BJ (cell line): ENCODE measurements around the gene ARMC8. TPM values are rescaled to one million over a fixed set of nuclear protein-coding genes. Genes with fewer than 3 reads are reported as not detected.

Experiments used
- CTCF ChIA-PET: fragments of 350-600 bp; formaldehyde crosslinking; extraction: SDS; loops from one replicate; lab custom pipeline; 2021; ENCODE audit warnings: antibody characterized with exemption, inconsistent platforms; lab: Yijun Ruan, JAX
- POLR2A ChIA-PET: fragments of 300-600 bp; sonication (Branson Sonifier 250); formaldehyde crosslinking; extraction: SDS; loops from one replicate; lab custom pipeline; 2021; ENCODE audit warnings: antibody characterized with exemption; lab: Charles Lee
- DNase-seq: peaks from one replicate; pipeline ENCODE4 v3.0.0-alpha.2; 2011; ENCODE audit warnings: low read depth
- H3K27me3 ChIP-seq: 2 replicates; pipeline ENCODE4 v1.6.0; 2011; ENCODE audit warnings: low read length; ENCODE audit not compliant: control insufficient read depth, insufficient read depth
- H3K36me3 ChIP-seq: 2 replicates; pipeline ENCODE4 v1.5.1; 2011; ENCODE audit warnings: low read length; ENCODE audit not compliant: control insufficient read depth, insufficient read depth
- H3K4me3 ChIP-seq: 2 replicates; pipeline ENCODE4 v1.5.1; 2011; ENCODE audit warnings: low read depth, mild to moderate bottlenecking, control low read depth, low read length
- CTCF ChIP-seq: IDR thresholded peaks from 2 replicates; pipeline ENCODE4 v1.5.1; 2011; ENCODE audit warnings: low read depth, mild to moderate bottlenecking, control low read depth, inconsistent platforms, low read length, moderate library complexity; ENCODE audit not compliant: insufficient read depth
- polyA plus RNA-seq: library from polyadenylated mRNA; depleted of rRNA; stranded (reverse); fragments of >200 nt; gene quantifications from 2 replicates; pipeline ENCODE4 v1.2.3, GENCODE V29; 2011

ARMC8 gene
- polyA plus RNA-seq, 1 experiment = 52.7 TPM

- DNase-seq = no peak
- Histone ChIP-seq H3K36me3 (no peaks in the 10 kb centered on the region), H3K27me3 (peaks cover 1% of the 10 kb centered on the region; the same call in 1 of the 2 replicates), H3K4me3 (no peak overlapping the region)
- ChIA-PET POLR2A (no interaction called here), CTCF (interaction anchor here (1.0 to 2.1 kb wide), 8 partner anchors 8 to 588 kb away, joined by 3 to 11 read pairs (median 4); no protein-coding TSS in a partner anchor)
- no peak for TF ChIP-seq CTCF
Measured at GRCh38 chr3:138327831-138328230, 140.7 kb downstream of the ARMC8 start.

DNA sequence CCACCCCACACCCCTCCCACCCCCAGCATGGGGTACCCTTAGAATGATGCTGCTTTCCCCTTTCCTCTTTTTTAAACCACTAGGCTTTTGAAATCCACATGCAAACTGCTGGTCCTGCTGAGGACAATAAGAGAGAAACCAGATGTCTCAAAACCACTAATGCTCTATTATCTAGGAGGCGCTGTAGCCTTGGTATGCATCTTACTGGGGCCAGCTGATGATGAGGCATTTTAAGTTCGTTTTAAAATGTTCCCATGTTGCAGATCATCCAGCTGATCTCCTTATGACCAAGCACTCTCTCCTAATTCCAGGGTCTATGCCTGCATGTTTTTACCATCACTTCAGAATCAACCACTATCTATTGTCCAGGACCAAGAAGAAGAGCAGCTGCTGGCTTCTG, 141.2 kb downstream of the ARMC8 start:
- Histone ChIP-seq H3K36me3 (no peaks in the 10 kb centered on the region), H3K4me3 (no peak overlapping the region), H3K27me3 (no peaks in the 10 kb centered on the region)
- ChIA-PET POLR2A (no interaction called here), CTCF (interaction anchor here (0.7 to 2.1 kb wide), 15 partner anchors 9 to 588 kb away, joined by 3 to 11 read pairs (median 4); partner anchors contain the start of gene CEP70)
- peak; percentile 34; the same call in 1 of the 2 replicates for TF ChIP-seq CTCF
- no peak for DNase-seq

DNA sequence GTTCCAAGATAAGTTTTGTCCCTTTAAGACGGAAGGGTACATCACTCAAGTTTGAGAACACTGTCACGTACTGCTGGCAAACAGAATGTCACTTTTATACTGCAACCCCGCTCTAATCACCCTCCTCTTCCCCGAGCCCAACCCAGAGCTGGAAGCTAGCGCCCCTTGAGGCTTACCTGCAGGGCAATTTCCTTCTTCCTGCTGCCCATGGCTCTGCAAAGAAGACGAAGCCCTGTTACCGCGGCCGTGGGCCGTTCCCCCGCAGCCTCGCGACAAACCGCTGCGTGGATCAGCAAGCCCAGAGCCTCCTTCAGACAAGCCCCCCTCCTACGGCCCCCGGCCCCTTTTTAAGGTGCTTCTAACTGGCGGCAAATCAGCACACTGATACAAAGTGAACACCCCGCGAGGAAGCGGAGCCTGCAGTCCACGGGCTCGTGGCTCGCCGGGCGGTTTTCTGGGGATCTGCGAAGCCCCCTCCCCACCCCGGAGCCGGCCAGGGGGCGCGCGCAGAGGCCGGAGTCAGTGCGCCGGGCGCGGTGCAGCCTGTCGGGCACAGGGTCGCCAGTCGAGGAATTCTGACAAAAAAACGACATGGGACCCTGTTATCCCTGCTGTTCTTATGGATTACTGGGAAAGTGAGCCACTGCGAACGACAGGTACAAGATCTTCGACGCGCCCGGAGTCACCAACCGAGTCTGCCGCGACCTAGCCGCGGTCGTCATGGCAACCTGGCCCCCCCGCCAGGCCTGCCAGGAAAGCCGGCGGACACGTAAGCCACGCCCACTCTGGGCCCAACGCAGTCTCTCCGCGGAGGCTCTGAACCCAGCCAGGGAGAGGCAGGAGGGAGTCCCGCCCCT, 142.3 kb downstream of the ARMC8 start, which contains the start of gene NME9:
Gene NME9 (minus strand): TSS at position 725 of the 857 bp plus-strand sequence. CDS start 516 bp downstream, at position 209.
- H3K27me3 ChIP-seq = 0 out of 2 replicates have a peak, but pooled peaks cover under 1% of the 10 kb centered on the region
- peak within 1 kb of the TSS; percentile 52 for H3K4me3 ChIP-seq
- ChIA-PET POLR2A (no interaction called here), CTCF (interaction anchor here (0.8 to 2.5 kb wide), 17 partner anchors 8 to 587 kb away, joined by 3 to 16 read pairs (median 4); partner anchors contain the start of gene CEP70)
- TF ChIP-seq CTCF = peak; percentile 80
- no peaks in the 10 kb centered on the region for H3K36me3 ChIP-seq
- no peak for DNase-seq

DNA sequence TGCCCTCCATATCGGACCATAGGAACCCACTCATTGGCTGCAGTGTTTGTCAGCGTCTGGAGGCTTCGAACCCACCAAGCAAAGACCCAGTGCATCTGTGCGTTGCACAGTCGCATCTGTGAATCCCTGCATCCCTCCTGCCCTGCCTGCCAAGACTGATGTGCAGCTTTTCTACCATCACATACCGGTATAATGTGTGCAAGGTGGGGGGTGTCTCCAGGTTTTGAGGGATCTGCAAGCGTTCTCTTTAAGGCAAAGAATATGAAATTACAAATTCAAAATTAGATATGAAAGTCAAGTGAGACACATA, 142.8 kb downstream of the ARMC8 start:
- no peak for TF ChIP-seq CTCF
- no peak for DNase-seq
- peak overlapping the region; percentile 52 for H3K4me3 ChIP-seq
- CTCF ChIA-PET = interaction anchor here (1.0 to 2.5 kb wide), 7 partner anchors 9 to 96 kb away, joined by 3 to 16 read pairs (median 5); no protein-coding TSS in a partner anchor
- POLR2A ChIA-PET = no interaction called here
- 0 out of 2 replicates have a peak, but pooled peaks cover 3% of the 10 kb centered on the region for H3K27me3 ChIP-seq
- H3K36me3 ChIP-seq = no peaks in the 10 kb centered on the region

GRCh38 chr3:138331143-138331894, 144.2 kb downstream of the ARMC8 start:
- POLR2A ChIA-PET = no interaction called here
- H3K4me3 ChIP-seq = no peak overlapping the region
- no peak for DNase-seq
- no peaks in the 10 kb centered on the region for H3K36me3 ChIP-seq
- 0 out of 2 replicates have a peak, but pooled peaks cover 6% of the 10 kb centered on the region for H3K27me3 ChIP-seq
- peak; percentile 41; the same call in 1 of the 2 replicates for TF ChIP-seq CTCF
- CTCF ChIA-PET = interaction anchor here (0.6 to 2.5 kb wide), 17 partner anchors 10 to 584 kb away, joined by 3 to 16 read pairs (median 5); partner anchors contain the start of gene ESYT3
